Measurements from ENCODE around the gene KLB.

- TF ChIP-seq CTCF (IDR thresholded peaks at IDR 0.05) (no peak), EP300 (IDR thresholded peaks at IDR 0.05) (no peak), POLR2A (IDR thresholded peaks at IDR 0.05; ENCODE audit: low read depth) (no peak)
Observed at GRCh38 chr4:39466747-39467146, 60.0 kb downstream of the KLB start.
